Fibroblast of the conjunctiva (primary cell): ENCODE measurements around the gene SPINK13.
"Not testable (repeated sequence)": the region's sequence is repeated elsewhere in the genome, so short reads cannot be mapped to it uniquely, and the experiment has no call there.

ENCODE experiments used
- DNase-seq: peaks from one replicate; pipeline ENCODE4 v3.0.0-alpha.2; 2010; ENCODE audit warnings: low read depth

The SPINK13 gene

GRCh38 chr5:148312153-148312552 lies 43.6 kb downstream of the SPINK13 start, which contains the start of gene SPINK7:
Gene SPINK7, plus strand, starts transcription at chr5:148312423. Its CDS starts 61 bp downstream, at chr5:148312484.
- DNase-seq: no peak

GRCh38 chr5:148314187-148314586 lies 45.6 kb downstream of the SPINK13 start:
- no peak for DNase-seq

GRCh38 chr5:148314731-148315130 lies 46.1 kb downstream of the SPINK13 start:
- no peak for DNase-seq

- DNase-seq: not testable (repeated sequence)
These were observed 51.7 kb downstream of the SPINK13 start for GRCh38 chr5:148320011-148320963.

GRCh38 chr5:148333262-148333849 lies 64.8 kb downstream of the SPINK13 start:
- no peak for DNase-seq

- DNase-seq: no peak
These were observed 66.7 kb downstream of the SPINK13 start, which contains the start of gene SPINK9 for GRCh38 chr5:148335259-148335658. Gene SPINK9, plus strand, starts transcription at chr5:148335559. Its CDS starts 55 bp downstream, at chr5:148335614.
